HG03520 (cell line): Measurements from ENCODE around the gene GRHL1.
"Not testable (repeated sequence)": the region's sequence is repeated elsewhere in the genome, so short reads cannot be mapped to it uniquely, and the experiment has no call there.

Source experiments
- ATAC-seq: cut with Tn5 transposase; IDR thresholded peaks from one replicate; pipeline ENCODE4 v1.9.1; 2021; ENCODE audit warnings: mild to moderate bottlenecking, moderate library complexity; ENCODE audit not compliant: unreplicated experiment

The GRHL1 gene

GRCh38 chr2:10007921-10008808 lies 56.7 kb downstream of the GRHL1 start:
- no peak for ATAC-seq

GRCh38 chr2:10008809-10009176 lies 57.3 kb downstream of the GRHL1 start:
- no peak for ATAC-seq

GRCh38 chr2:10009271-10009810 lies 57.8 kb downstream of the GRHL1 start:
- ATAC-seq: no peak

GRCh38 chr2:10009811-10010781 lies 58.6 kb downstream of the GRHL1 start:
- ATAC-seq: no peak

- not testable (repeated sequence) for ATAC-seq
Measured at GRCh38 chr2:10010861-10011605, 59.5 kb downstream of the GRHL1 start.

- ATAC-seq: not testable (repeated sequence)
Measured at GRCh38 chr2:10011606-10012325, 60.3 kb downstream of the GRHL1 start.

GRCh38 chr2:10012366-10012962 lies 61.0 kb downstream of the GRHL1 start:
- ATAC-seq: not testable (repeated sequence)

GRCh38 chr2:10012963-10013461 lies 61.5 kb downstream of the GRHL1 start:
- ATAC-seq: no peak

GRCh38 chr2:10013651-10014417 lies 62.3 kb downstream of the GRHL1 start:
- ATAC-seq: not testable (repeated sequence)

GRCh38 chr2:10014418-10015190 lies 63.1 kb downstream of the GRHL1 start:
- ATAC-seq: no peak

GRCh38 chr2:10015376-10015989 lies 64.0 kb downstream of the GRHL1 start:
- ATAC-seq: not testable (repeated sequence)

GRCh38 chr2:10016001-10016801 lies 64.7 kb downstream of the GRHL1 start:
- no peak for ATAC-seq

- no peak for ATAC-seq
Measured at GRCh38 chr2:10016802-10017258, 65.3 kb downstream of the GRHL1 start.

GRCh38 chr2:10017313-10017941 lies 65.9 kb downstream of the GRHL1 start:
- no peak for ATAC-seq

- no peak for ATAC-seq
Measured at GRCh38 chr2:10019174-10019573, 67.7 kb downstream of the GRHL1 start.
